HG02610 (cell line): ENCODE measurements around the gene ZEB1.
A peak's percentile ranks its signal among the peaks of the same experiment; 100 is the strongest.
"Not testable (repeated sequence)": the region's sequence is repeated elsewhere in the genome, so short reads cannot be mapped to it uniquely, and the experiment has no call there.

Experiments
- ATAC-seq: cut with Tn5 transposase; IDR thresholded peaks from one replicate; pipeline ENCODE4 v1.9.1; 2021; ENCODE audit warnings: mild to moderate bottlenecking, moderate library complexity; ENCODE audit not compliant: unreplicated experiment

ZEB1 gene

DNA sequence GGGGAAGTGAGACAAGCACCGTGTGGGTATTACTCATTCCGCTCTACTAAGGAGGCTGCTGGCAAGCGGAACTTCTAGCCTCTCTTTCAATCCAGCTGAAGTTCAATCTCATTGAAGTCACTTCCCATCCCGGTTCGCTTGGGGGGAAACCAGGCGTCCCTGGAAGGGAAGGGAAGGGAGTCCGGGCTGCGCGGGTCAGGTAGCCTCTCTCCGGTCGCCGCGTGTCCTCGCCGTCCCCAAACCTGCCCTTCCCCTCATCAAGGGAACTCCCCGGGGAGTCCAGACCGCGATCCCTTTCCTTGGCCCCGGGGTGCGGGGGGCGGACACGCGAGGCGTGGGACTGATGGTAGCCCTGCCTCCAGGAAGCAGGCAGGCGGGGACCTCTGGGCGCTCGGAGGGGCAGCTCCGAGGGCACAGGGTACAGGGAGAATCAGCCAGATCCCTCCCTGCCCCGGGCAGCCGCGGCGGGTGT lies 598 bp upstream of the ZEB1 start:
- ATAC-seq: peak; percentile 79

DNA sequence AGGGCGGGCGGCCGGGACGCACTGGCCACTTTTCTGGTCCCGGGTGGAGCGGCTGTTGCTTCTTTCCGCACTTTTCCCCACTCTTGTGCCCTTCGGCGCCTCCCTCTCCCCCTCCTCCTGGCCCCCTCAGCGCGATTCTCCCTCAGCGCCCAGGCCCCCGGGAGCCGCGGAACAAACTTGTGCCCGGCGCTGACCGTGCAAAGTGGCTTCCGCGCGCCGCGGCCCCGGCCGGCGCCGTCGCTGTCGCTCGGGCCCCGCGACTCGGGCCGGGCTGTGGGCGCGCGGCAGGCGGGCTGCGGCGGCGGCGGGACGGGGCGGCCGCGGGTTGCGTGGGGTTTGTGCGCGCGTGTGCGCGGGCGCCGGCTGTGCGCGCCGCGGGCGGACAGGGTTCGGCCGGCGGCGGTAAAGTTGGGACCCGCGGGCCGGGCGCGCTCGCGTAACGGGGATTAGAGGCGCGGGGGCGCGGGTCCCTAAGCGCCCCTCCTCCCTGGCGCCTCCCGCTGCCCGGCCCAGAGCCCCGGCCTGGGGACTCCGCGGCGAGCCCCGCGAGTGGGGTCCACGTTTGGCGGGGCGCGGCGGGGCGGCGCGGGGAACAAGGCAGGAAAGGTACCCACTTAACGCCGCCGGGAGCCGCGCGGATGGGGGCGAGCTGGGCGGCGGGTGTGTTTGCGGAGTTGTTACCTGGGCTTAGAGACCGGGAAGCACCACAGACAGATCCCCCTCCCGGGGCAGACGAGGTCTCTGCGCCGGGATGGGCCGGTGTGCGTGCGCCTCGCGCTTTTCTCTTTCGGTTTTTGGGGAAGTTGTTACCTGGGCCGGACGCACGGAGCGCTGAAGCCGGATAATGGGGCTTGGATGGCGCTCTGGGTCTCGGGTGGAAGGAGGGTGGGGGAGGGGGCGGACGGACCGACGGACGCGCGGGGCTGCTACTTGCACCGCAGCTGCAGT lies 860 bp downstream of the ZEB1 start:
- ATAC-seq: peak; percentile 19

DNA sequence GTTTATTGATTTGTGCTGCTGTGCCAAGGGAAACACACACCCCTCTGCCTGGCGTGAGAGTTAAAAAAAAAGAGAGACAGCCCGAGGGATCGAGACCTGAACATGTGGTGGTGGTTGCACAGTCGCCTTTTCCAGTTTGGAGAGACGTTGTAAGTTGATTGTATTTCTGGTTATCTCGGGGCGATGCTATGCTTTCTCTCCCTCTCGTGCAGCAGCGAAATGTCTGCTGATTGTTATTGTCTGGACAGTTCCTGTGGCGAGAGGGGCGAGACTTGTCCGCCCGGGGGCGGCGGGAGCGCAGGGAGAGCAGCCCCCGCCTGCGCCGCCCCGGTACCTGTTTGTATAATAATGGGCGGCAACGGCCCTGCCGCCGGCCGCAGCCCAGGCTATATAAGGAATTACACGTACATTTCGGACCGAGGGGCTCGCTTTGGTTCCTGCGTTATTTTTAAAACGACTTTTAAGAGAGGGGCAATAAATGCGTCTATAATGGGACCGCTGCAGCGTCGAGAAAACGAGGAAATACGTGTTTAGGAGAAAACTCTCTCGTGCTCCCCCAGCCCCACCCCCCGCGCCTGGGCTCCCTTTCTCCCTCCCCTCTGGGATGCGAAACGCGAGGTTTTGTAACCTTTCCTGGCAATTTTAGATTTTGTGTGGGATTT lies 1.7 kb downstream of the ZEB1 start:
- ATAC-seq: peak; percentile 17

DNA sequence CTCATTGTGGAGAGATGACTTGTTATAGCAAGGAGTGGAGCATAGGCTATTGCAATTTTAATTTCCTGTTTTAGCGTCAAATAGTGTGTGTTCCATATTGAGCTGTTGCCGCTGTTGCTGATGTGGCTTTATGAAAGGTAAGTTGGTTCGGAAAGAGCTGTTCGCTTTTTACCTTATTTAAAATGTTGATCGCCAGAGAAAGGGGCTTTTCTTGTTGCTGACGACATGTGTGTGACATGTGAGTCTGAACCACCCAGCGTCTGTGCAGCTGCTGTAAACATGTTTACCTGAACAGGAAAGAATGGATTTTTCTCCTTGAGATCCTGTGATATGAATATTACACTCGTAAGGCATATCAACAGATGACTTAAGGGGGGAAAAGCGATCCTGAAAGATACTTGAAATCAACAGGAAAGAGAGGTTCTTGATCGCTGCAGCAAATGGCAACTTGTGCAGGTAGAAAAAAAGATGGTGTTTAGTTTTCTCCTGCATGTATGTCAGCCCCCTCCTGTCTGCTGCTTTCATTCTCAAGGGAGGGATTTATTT lies 2.5 kb downstream of the ZEB1 start:
- no peak for ATAC-seq

DNA sequence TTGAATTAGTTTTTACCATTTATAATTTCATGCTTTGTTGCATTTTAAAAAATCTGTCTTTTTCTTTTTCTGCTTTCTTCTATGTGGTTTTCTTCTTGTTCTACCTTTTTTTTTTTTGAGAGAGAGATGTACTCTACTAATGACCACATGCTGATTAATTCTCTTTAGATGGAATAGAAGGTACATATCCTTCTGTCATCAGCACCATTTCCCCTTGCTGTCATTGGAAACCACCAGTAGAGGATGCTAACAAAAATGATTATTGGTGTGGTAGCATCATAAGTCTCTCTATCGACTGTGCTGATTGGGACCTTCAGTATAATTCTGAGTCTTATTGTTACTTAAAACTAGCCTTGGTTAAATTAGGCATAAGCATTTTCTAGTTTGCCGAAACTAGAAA lies 3.6 kb downstream of the ZEB1 start:
- no peak for ATAC-seq

DNA sequence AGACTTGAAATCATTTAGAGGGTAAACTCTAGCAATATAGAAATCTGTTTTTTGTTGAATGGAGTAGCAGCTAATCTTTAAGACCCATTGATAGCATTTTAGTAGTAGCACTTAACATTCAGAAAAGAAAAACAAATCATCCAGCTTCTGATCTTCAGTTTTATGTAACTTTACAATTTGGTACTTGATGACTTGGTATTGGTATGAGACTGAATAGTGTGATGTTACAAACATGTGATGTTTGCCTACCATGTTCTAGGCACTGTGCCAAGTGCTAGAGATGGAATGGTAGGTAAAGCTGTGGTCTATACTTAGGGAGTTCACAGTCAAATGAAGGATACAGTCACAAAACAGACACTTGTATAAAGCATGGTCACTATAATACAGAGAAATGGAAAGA lies 21.3 kb downstream of the ZEB1 start:
- no peak for ATAC-seq

DNA sequence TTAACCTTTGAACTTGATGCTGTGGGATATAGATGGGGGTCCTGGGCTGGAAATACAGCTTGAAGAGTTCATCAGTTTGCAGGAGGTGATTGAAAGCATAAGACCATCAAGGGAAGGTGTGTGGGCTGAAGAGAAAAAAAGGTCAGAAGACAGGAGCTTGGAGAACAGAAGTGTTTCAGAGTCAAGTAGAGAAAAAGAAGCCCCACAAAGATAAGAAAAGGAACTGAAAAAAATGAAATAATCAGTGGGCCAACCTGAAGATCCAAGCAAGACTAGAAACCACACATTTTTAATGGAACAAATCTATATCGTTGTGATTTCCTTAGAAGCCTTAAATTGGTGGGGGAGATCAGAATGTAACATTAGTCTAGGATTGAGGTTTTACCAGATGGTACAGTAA lies 22.5 kb downstream of the ZEB1 start:
- ATAC-seq: no peak

DNA sequence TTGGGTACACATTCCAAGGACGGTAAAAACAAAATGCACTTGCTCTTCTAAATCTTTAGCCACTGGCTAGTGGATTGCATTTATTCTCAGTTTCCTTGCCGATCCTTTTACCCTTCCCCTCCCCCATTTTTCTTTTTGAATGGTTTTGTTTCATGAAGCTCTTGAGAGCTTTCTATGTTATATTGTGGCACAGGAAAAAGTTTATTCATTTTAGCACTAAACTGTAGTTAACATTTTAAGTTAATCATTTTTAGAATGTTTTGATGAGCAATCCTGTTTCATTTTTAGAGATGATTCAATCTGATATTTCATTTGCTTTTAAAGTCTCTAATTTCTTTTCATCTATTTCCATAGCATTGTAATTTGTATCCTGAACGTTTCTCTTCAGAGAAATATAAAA lies 24.0 kb downstream of the ZEB1 start:
- ATAC-seq: no peak

DNA sequence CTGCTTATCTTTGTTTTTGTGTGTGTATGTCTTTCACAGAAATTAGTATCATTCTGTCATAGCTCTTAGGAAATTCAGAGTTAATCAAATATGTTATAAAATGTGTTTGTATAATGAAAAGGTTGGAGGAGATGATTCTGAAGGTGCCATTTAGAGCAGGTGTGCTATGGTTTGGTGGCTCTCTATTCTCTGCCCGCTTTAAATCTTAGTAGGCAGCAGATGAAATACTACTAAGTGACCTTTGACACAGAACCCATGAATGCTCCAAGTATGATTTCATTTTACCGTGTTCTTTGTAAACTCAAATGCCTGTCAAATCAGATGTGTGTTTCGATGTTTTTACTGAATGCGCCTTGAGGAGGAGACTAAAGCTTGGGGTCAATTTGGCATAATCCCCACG lies 24.5 kb downstream of the ZEB1 start:
- ATAC-seq: no peak

DNA sequence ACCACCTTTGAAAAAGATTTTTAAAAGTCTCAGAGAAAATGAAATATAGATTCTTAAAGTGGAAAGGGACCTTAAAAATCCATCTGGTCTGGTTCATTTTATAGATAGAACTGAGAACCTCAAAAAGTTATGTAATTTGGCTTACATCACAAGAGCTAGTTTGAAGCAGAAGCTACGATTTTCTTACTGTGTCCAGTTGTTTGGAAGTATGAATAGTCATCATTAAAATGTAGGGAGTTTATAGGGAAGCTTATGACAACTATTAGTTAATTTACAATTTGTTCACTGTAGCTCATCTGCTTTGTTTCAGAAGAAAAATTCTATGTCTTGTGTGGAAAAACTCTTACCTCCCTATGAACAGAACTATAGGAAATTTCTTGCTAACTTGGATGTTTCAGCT lies 26.9 kb downstream of the ZEB1 start:
- no peak for ATAC-seq

DNA sequence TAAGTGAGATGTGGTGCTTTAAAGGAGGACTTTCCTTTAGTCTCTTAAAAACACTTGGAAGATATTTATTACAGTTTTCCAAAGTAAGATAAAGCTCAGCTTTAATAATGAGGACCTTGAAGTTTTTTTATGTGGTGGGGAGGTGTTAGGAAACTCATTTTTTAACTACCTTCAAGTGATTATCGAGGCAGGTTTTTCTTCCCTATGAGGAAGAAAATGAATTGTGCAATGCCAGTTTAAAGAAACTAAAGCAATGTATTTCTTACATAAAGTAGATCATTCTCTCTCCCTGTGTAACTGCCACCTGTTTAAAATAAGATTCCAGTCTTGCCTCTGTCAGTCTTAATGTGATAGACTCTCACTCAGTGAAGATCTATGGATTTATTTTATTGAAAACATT lies 27.9 kb downstream of the ZEB1 start:
- ATAC-seq: no peak

DNA sequence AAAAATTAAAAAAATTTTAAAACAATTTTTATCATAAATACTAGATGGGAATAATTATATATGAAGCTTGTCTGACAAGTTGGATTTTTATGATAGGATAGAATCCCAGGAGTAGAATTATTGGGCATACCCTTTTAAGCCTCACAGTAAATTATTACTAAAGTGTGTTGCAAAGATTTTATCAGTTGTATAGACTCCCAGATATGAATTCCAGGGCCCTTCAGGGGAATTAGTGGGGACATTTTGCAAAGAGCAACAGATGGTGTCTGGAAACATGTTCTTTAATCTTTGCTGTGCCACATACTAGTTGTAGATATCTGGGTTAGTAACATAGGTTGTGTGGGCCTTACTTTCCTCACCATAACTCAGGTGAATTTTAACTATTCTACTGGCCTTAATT lies 28.7 kb downstream of the ZEB1 start:
- no peak for ATAC-seq

DNA sequence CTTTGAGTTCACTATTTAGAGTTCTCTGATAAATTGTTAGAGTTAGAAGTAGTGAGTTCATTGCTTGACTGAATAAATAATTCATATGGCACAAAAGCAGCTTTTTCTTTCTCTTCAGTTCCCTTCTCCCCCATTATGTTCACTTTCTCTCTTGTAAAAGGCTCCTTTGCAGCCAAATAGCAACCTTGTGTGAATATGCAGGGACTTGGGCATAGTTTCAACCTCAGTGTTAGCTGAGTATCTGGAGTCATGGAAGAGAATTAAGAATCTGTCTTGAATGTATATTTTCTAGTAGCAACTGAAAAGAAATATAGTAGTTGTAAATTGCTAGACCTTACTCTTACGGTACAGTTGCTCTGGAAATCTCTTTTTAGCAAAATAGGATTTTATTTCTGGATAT lies 31.9 kb downstream of the ZEB1 start:
- ATAC-seq: no peak

DNA sequence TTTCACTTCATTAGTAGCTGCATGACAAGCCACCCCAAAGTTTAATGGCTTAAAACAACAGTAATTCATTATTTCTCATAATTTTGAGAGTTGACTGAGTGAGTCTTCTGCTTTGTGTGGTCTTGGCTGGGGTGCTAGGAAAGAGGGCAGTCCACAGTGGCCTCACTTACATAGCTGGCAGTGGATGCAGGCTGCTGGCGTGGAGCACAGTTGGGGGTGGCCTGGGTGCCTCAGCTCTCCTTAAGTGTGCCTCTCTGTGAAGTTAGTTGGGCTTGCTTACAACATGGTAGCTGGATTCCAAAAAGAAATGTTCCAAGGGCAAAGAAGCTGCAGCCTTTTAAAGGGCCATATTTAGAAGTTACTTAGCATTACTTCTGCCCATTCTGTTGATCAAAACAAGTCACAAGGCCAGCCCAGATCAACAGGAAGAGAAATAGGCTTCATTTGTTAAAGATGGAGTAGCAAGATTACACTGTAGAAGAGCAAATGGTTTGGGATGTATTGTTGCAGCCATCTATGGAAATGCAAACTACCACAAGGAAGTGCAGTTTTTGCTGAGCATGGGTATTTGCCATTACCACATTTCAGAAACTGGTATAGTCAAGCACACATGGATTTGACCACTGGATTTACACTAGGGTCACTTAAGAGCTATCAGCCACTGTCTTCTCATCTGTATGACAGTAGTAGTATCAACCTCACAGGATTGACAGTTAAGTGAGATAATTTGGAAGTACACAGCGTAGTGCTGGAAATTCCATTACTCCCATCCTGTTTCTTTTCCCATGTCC lies 33.6 kb downstream of the ZEB1 start:
- ATAC-seq: no peak

DNA sequence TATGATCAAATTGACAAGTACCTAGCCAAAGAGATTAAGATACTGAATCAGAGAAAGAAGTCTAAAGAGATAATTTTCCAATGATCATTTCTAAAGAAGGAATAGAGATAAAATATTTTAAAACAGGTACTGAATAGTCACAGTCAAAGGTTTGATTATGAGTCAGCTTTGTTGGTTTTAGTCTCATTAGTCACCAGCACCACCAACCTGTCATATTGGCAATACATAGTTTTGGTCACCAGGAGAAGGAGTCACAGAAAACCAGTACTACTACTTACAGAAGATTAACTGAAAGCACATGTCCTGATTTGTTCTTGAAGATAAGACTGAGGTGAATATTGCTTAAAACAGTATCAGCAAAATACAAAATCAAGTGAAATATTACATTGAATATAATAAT lies 34.6 kb downstream of the ZEB1 start:
- ATAC-seq: peak; percentile 91

DNA sequence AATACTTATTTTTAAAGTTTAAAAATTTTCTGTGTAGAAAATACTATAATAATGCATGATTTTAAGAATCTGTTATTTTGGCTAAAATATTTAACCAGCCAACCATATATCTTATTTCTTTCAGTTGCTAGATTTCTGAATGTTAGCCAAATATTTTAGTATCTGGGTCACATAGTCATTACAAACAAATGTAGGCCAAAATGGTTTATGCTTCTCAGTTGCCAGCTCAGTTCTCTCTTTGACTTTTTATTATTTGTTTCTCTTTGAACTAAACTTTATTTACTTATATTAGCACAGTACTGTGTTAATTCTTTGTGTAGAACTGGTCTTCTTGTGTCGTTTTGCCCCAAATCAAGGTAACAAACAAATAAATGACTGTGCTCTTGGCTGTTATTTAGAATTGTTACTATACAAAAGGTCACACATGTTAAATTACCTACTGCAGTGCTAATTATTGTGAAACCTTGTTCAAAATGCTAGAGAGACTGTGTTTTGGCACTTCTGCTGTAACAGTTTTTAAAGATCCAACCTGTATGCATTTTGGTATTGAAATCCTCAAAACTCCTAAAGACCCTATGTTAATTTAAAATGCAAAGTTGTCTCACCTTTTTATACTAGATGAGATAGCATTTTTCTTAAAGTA lies 39.8 kb downstream of the ZEB1 start:
- no peak for ATAC-seq

DNA sequence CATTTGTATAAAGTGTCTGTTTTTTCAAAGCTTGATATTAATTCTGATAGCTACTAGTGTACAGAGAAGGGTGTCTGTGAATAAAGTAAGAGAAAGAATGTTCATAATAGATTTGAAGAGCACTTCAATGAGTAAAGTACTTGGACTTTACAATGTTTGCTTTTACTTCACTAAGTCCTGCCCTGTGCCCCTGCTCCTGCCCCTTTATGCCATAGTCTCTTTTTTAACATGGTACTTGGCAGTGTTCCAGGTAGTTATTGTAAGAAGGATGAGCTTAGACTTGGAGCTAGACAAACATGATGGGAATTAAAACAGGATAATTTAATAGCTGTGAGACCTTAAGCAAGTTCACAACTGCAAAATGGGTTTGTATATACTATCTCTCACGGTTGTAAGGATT lies 41.0 kb downstream of the ZEB1 start:
- ATAC-seq: no peak

DNA sequence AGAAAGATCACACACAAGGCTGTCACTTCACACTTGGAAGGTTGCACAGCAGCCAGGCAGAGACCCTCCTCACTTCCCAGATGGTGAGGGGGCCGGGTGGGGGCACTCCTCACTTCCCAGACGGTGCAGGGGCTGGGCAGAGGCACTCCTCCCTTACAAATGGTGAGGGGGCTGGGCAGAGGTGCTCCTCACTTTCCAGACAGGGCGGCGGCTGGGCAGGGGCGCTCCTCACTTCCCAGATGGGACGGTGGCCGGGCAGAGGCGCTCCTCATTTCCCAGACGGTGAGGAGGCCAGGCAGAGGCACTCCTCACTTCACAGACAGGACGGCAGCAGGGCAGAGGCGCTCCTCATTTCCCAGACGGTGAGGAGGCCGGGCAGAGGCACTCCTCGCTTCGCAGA lies 42.5 kb downstream of the ZEB1 start:
- not testable (repeated sequence) for ATAC-seq

DNA sequence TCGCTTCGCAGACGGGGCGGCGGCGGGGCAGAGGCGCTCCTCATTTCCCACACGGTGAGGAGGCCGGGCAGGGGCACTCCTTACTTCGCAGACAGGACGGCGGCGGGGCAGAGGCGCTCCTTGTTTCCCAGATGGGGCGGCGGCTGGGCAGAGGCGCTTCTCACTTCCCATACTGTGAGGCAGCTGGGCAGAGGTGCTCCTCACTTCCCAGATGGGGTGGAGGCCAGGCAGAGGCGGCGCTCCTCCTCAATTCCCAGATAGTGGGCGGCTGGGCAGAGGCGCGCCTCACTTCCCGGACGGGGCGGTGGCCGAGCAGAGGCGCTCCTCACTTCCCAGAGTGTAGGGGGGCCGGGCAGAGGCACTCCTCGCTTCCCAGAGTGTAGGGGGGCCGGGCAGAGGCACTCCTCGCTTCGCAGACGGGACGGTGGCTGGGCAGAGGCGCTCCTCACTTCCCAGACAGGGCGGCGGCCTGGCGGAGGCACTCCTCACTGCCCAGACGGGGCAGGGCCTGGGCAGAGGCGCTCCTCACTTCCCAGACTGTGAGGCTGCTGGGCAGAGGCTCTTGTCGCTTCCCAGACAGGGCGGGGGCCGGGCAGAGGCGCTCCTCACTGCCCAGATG lies 43.1 kb downstream of the ZEB1 start:
- no peak for ATAC-seq

DNA sequence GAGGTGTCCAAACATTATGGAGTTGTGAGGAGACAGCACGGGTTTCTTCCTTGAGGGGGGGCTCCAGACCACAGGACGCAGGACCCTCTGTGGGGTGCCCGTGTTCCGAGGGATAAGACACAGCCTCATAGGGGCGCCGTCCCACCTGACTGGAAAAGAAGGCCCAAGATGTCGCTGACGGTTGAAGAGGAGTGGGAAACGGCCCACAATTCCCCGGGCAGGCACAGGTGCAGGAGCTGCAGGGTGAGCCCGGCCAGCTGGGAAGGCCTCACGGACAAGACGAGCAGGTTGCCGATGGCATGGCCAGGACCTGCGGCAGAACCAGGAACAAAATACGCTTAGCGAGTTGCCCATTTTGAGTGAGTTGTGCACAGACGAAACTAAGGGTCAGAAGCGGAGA lies 44.7 kb downstream of the ZEB1 start:
- not testable (repeated sequence) for ATAC-seq
